GM12864 (cell line): ENCODE measurements around the gene DOK4.
"Not testable (repeated sequence)": the region's sequence is repeated elsewhere in the genome, so short reads cannot be mapped to it uniquely, and the experiment has no call there.

Experiments
- DNase-seq: peaks from one replicate; pipeline ENCODE4 v3.0.0-alpha.2; 2011; ENCODE audit warnings: low read depth
- H3K4me3 ChIP-seq: 2 replicates; pipeline ENCODE4 v1.5.1; 2011; ENCODE audit warnings: mild to moderate bottlenecking, low read depth, low read length, control low read depth
- CTCF ChIP-seq: IDR thresholded peaks from 2 replicates; pipeline ENCODE4 v1.5.1; 2011; ENCODE audit warnings: low read depth, mild to moderate bottlenecking, moderate library complexity, low read length, control low read depth, inconsistent platforms; ENCODE audit errors: missing control alignments

DOK4 gene

GRCh38 chr16:57501492-57501891 lies 15.2 kb upstream of the DOK4 start:
- no peak for TF ChIP-seq CTCF
- DNase-seq, result no peak
- no peak overlapping the region for H3K4me3 ChIP-seq

GRCh38 chr16:57500578-57501111 lies 14.4 kb upstream of the DOK4 start:
- no peak overlapping the region for H3K4me3 ChIP-seq
- DNase-seq, result no peak
- no peak for TF ChIP-seq CTCF

- DNase-seq, H3K4me3 ChIP-seq: not testable (repeated sequence)
Observed at GRCh38 chr16:57499941-57500340, 13.6 kb upstream of the DOK4 start.

GRCh38 chr16:57498031-57498430 lies 11.7 kb upstream of the DOK4 start:
- no peak overlapping the region for H3K4me3 ChIP-seq
- no peak for DNase-seq
- no peak for TF ChIP-seq CTCF

GRCh38 chr16:57497121-57497520 lies 10.8 kb upstream of the DOK4 start:
- no peak for TF ChIP-seq CTCF
- H3K4me3 ChIP-seq, result no peak overlapping the region
- no peak for DNase-seq

GRCh38 chr16:57493767-57494166 lies 7.5 kb upstream of the DOK4 start:
- DNase-seq, result no peak
- no peak for TF ChIP-seq CTCF
- no peak overlapping the region for H3K4me3 ChIP-seq

- no peak overlapping the region for H3K4me3 ChIP-seq
- DNase-seq, result no peak
- TF ChIP-seq CTCF, result no peak
Observed at GRCh38 chr16:57489229-57489628, 2.9 kb upstream of the DOK4 start.
